ENCODE data around the gene RIMBP2. TPM values are rescaled to one million over a fixed set of nuclear protein-coding genes. Genes with fewer than 3 reads are reported as not detected.

The RIMBP2 gene
- total RNA-seq, 2 experiments from 2014 or later = not detected

GRCh38 chr12:130562716-130563115 lies 153.4 kb downstream of the RIMBP2 start:
- ChIA-PET CTCF (no interaction called here), POLR2A (no interaction called here)

- ChIA-PET POLR2A (no interaction called here), CTCF (no interaction called here)
These were observed 155.8 kb downstream of the RIMBP2 start for GRCh38 chr12:130560321-130560720.

GRCh38 chr12:130559806-130560205 lies 156.3 kb downstream of the RIMBP2 start:
- ChIA-PET POLR2A (no interaction called here), CTCF (no interaction called here)

GRCh38 chr12:130557886-130558765 lies 158.0 kb downstream of the RIMBP2 start:
- ChIA-PET CTCF (no interaction called here), POLR2A (no interaction called here)

GRCh38 chr12:130557201-130557600 lies 158.9 kb downstream of the RIMBP2 start:
- ChIA-PET CTCF (no interaction called here), POLR2A (no interaction called here)

- CTCF ChIA-PET = no interaction called here
- POLR2A ChIA-PET = no interaction called here
These were observed 159.5 kb downstream of the RIMBP2 start for GRCh38 chr12:130556486-130557055.

- ChIA-PET POLR2A (no interaction called here), CTCF (no interaction called here)
These were observed 160.2 kb downstream of the RIMBP2 start for GRCh38 chr12:130555628-130556485.

GRCh38 chr12:130555221-130555620 lies 160.9 kb downstream of the RIMBP2 start:
- ChIA-PET POLR2A (no interaction called here), CTCF (no interaction called here)

- ChIA-PET CTCF (no interaction called here), POLR2A (no interaction called here)
These were observed 163.6 kb downstream of the RIMBP2 start for GRCh38 chr12:130552483-130552996.

GRCh38 chr12:130549361-130549760 lies 166.7 kb downstream of the RIMBP2 start:
- CTCF ChIA-PET = no interaction called here
- POLR2A ChIA-PET = no interaction called here

- POLR2A ChIA-PET = no interaction called here
- CTCF ChIA-PET = no interaction called here
These were observed 168.5 kb downstream of the RIMBP2 start for GRCh38 chr12:130547480-130548155.

GRCh38 chr12:130546494-130546893 lies 169.6 kb downstream of the RIMBP2 start:
- ChIA-PET POLR2A (no interaction called here), CTCF (no interaction called here)

GRCh38 chr12:130545475-130545874 lies 170.6 kb downstream of the RIMBP2 start:
- ChIA-PET POLR2A (no interaction called here), CTCF (no interaction called here)

GRCh38 chr12:130540376-130540775 lies 175.7 kb downstream of the RIMBP2 start:
- ChIA-PET POLR2A (no interaction called here), CTCF (no interaction called here)

- POLR2A ChIA-PET = no interaction called here
- CTCF ChIA-PET = no interaction called here
These were observed 177.6 kb downstream of the RIMBP2 start for GRCh38 chr12:130538343-130539095.

- ChIA-PET POLR2A (no interaction called here), CTCF (no interaction called here)
These were observed 178.4 kb downstream of the RIMBP2 start for GRCh38 chr12:130537655-130538054.

GRCh38 chr12:130537051-130537450 lies 179.0 kb downstream of the RIMBP2 start:
- ChIA-PET POLR2A (no interaction called here), CTCF (no interaction called here)

GRCh38 chr12:130530429-130530828 lies 185.7 kb downstream of the RIMBP2 start:
- POLR2A ChIA-PET = no interaction called here

GRCh38 chr12:130529781-130530180 lies 186.3 kb downstream of the RIMBP2 start:
- CTCF ChIA-PET = no interaction called here
- POLR2A ChIA-PET = no interaction called here

More at GRCh38 chr12:130530429-130530828, 185.7 kb downstream of the RIMBP2 start:
- CTCF ChIA-PET = no interaction called here

GRCh38 chr12:130527239-130527638 lies 188.9 kb downstream of the RIMBP2 start:
- ChIA-PET POLR2A (no interaction called here), CTCF (no interaction called here)

Data from activated CD8-positive, alpha-beta memory T cell treated with anti-CD3 and anti-CD28 coated beads for 36 hours (primary cell).